IMR-90 (cell line): Measurements from ENCODE around the gene MGST2. TPM values are rescaled to one million over a fixed set of nuclear protein-coding genes. Genes with fewer than 3 reads are reported as not detected.
A peak's percentile ranks its signal among the peaks of the same experiment; 100 is the strongest.

ENCODE experiments used
- ATAC-seq: fragments of 200-7000 bp; cut with Tn5 transposase; 2 replicates; pipeline ENCODE4 v1.9.1; 2020; ENCODE audit warnings: low read depth, mild to moderate bottlenecking, moderate library complexity
- BruUV-seq: library from RNA; stranded (reverse); fragments of 400-500 nt; replicated peaks from 2 replicates; lab custom pipeline; 2021; lab: Mats Ljungman, UMichigan
- CTCF ChIA-PET: fragments of 300-600 bp; formaldehyde crosslinking; extraction: SDS; loops from one replicate; lab custom pipeline; 2021; ENCODE audit warnings: antibody characterized with exemption; lab: Yijun Ruan, JAX
- POLR2A ChIA-PET: fragments of 300-600 bp; sonication (Branson Sonifier 250); formaldehyde crosslinking; loops from one replicate; lab custom pipeline; 2022; ENCODE audit warnings: antibody characterized with exemption; ENCODE audit not compliant: unreplicated experiment; lab: Charles Lee
- DNase-seq: peaks from one replicate; pipeline ENCODE4 v3.0.0; 2013
- H2AFZ ChIP-seq: replicated peaks from 2 replicates; pipeline ENCODE3; 2013; ENCODE audit warnings: low read length, mild to moderate bottlenecking; ENCODE audit not compliant: poor library complexity
- H2AK5ac ChIP-seq: 2 replicates; pipeline ENCODE4 v1.6.1; 2013; ENCODE audit warnings: low read depth, low read length, inconsistent platforms
- H2AK9ac ChIP-seq: replicated peaks from 2 replicates; pipeline ENCODE3; 2013; ENCODE audit warnings: mild to moderate bottlenecking, low read depth, low read length, moderate library complexity; ENCODE audit not compliant: poor library complexity
- H2BK120ac ChIP-seq: 2 replicates; pipeline ENCODE4 v1.6.1; 2013; ENCODE audit warnings: low read depth, low read length, inconsistent platforms
- H2BK15ac ChIP-seq: 3 replicates; pipeline ENCODE4 v1.6.1; 2013; ENCODE audit warnings: low read depth, low read length, inconsistent platforms
- H2BK20ac ChIP-seq: 2 replicates; pipeline ENCODE4 v1.6.1; 2013; ENCODE audit warnings: low read depth, mild to moderate bottlenecking, inconsistent platforms, low read length, moderate library complexity
- H2BK5ac ChIP-seq: 2 replicates; pipeline ENCODE4 v1.6.1; 2013; ENCODE audit warnings: mild to moderate bottlenecking, low read depth, low read length, inconsistent platforms; ENCODE audit not compliant: poor library complexity, severe bottlenecking
- H3K14ac ChIP-seq: replicated peaks from 2 replicates; pipeline ENCODE4 v1.6.1; 2013; ENCODE audit warnings: low read depth, low read length, inconsistent platforms
- H3K18ac ChIP-seq: 2 replicates; pipeline ENCODE4 v1.6.1; 2013; ENCODE audit warnings: low read depth, low read length, control low read depth
- H3K23ac ChIP-seq: 2 replicates; pipeline ENCODE4 v1.6.1; 2013; ENCODE audit warnings: low read depth, low read length, inconsistent platforms
- H3K27ac ChIP-seq: 2 replicates; pipeline ENCODE4 v1.5.1; 2013; ENCODE audit warnings: mild to moderate bottlenecking, control low read depth, low read length; ENCODE audit not compliant: insufficient read depth
- H3K27me3 ChIP-seq: 2 replicates; pipeline ENCODE4 v1.6.1; 2013; ENCODE audit warnings: low read length; ENCODE audit not compliant: control insufficient read depth, insufficient read depth
- H3K36me3 ChIP-seq: 2 replicates; pipeline ENCODE4 v1.6.1; 2013; ENCODE audit warnings: low read length, mixed read lengths; ENCODE audit not compliant: control insufficient read depth, insufficient read depth
- H3K4ac ChIP-seq: 2 replicates; pipeline ENCODE4 v1.6.1; 2013; ENCODE audit warnings: low read depth, low read length, inconsistent platforms
- H3K4me1 ChIP-seq: 2 replicates; pipeline ENCODE4 v1.6.1; 2013; ENCODE audit warnings: low read length, mixed read lengths; ENCODE audit not compliant: control insufficient read depth, insufficient read depth
- H3K4me2 ChIP-seq: 2 replicates; pipeline ENCODE4 v1.6.1; 2013; ENCODE audit warnings: low read depth, mild to moderate bottlenecking, control low read depth, low read length, moderate library complexity
- H3K4me3 ChIP-seq: 2 replicates; pipeline ENCODE4 v1.5.1; 2013; ENCODE audit warnings: low read depth, mild to moderate bottlenecking, control low read depth, low read length, moderate library complexity; ENCODE audit not compliant: insufficient read depth
- H3K56ac ChIP-seq: 2 replicates; pipeline ENCODE4 v1.6.1; 2013; ENCODE audit warnings: low read length, inconsistent platforms; ENCODE audit not compliant: insufficient read depth; ENCODE audit errors: extremely low read depth
- H3K79me1 ChIP-seq, 2 experiments: 2 replicates each; pipeline ENCODE4 v1.6.1; 2013; ENCODE audit warnings: low read length in 2 of 2, inconsistent platforms in 1 of 2, low read depth in 1 of 2
- H3K9ac ChIP-seq: 2 replicates; pipeline ENCODE4 v1.6.1; 2013; ENCODE audit warnings: low read depth, low read length, control low read depth
- H3K9me1 ChIP-seq: 2 replicates; pipeline ENCODE4 v1.6.1; 2013; ENCODE audit warnings: low read length, inconsistent platforms; ENCODE audit not compliant: insufficient read depth
- H3K9me3 ChIP-seq: 2 replicates; pipeline ENCODE4 v1.6.1; 2013; ENCODE audit warnings: low read length; ENCODE audit not compliant: control insufficient read depth, insufficient read depth
- H4K20me1 ChIP-seq: 2 replicates; pipeline ENCODE4 v1.6.1; 2013; ENCODE audit warnings: low read length, inconsistent platforms; ENCODE audit not compliant: insufficient read depth
- H4K5ac ChIP-seq: 2 replicates; pipeline ENCODE4 v1.6.1; 2013; ENCODE audit warnings: mild to moderate bottlenecking, low read depth, low read length, control low read depth
- H4K8ac ChIP-seq, 2 experiments: 2 replicates each; pipeline ENCODE4 v1.6.1; 2013; ENCODE audit warnings: low read depth in 2 of 2, low read length in 2 of 2, control low read depth in 1 of 2, inconsistent platforms in 1 of 2
- H4K91ac ChIP-seq: 2 replicates; pipeline ENCODE4 v1.6.1; 2013; ENCODE audit warnings: low read depth, low read length, inconsistent platforms; ENCODE audit not compliant: insufficient read depth
- BHLHE40 ChIP-seq: fragments of 150-350 bp; IDR thresholded peaks from 2 replicates; pipeline ENCODE4 v1.6.1; 2016; ENCODE audit warnings: mild to moderate bottlenecking, low read depth, low read length
- CEBPB ChIP-seq: IDR thresholded peaks from 2 replicates; pipeline ENCODE4 v1.6.1; 2012; ENCODE audit warnings: low read depth, low read length, improper control_type of control experiment
- CHD1 ChIP-seq: IDR thresholded peaks from 2 replicates; pipeline ENCODE4 v1.6.1; 2012; ENCODE audit warnings: low read depth, low read length, improper control_type of control experiment
- CTCF ChIP-seq: conservative IDR thresholded peaks from 2 replicates; pipeline ENCODE4 v1.5.1; 2012; ENCODE audit warnings: mild to moderate bottlenecking, low read depth, low read length, improper control_type of control experiment
- FOS ChIP-seq: fragments of 150-350 bp; IDR thresholded peaks from 2 replicates; pipeline ENCODE4 v1.6.1; 2016; ENCODE audit warnings: low read depth, low read length
- MAFK ChIP-seq: IDR thresholded peaks from 2 replicates; pipeline ENCODE4 v1.6.1; 2012; ENCODE audit warnings: low read depth, low read length, improper control_type of control experiment
- MAZ ChIP-seq: IDR thresholded peaks from 2 replicates; pipeline ENCODE4 v1.6.1; 2012; ENCODE audit warnings: low read depth, mild to moderate bottlenecking, low read length, improper control_type of control experiment, moderate library complexity, borderline replicate concordance
- MXI1 ChIP-seq: IDR thresholded peaks from 2 replicates; pipeline ENCODE4 v1.6.1; 2012; ENCODE audit warnings: low read depth, mild to moderate bottlenecking, low read length, moderate library complexity, borderline replicate concordance
- NFE2L2 ChIP-seq: fragments of 150-350 bp; IDR thresholded peaks from 2 replicates; pipeline ENCODE4 v1.6.1; 2016; ENCODE audit warnings: low read depth, mild to moderate bottlenecking, low read length
- POLR2A ChIP-seq: IDR thresholded peaks from 2 replicates; pipeline ENCODE4 v1.6.1; 2012; ENCODE audit warnings: mild to moderate bottlenecking, low read depth, low read length
- RAD21 ChIP-seq: IDR thresholded peaks from 2 replicates; pipeline ENCODE4 v1.6.1; 2012; ENCODE audit warnings: low read length, improper control_type of control experiment
- RCOR1 ChIP-seq: IDR thresholded peaks from 2 replicates; pipeline ENCODE4 v1.6.1; 2012; ENCODE audit warnings: mild to moderate bottlenecking, low read length, improper control_type of control experiment; ENCODE audit not compliant: insufficient replicate concordance
- RFX5 ChIP-seq: IDR thresholded peaks from 2 replicates; pipeline ENCODE4 v1.8.0; 2012; ENCODE audit warnings: low read depth, mild to moderate bottlenecking, low read length, moderate library complexity
- SMC3 ChIP-seq: fragments of 150-350 bp; IDR thresholded peaks from 2 replicates; pipeline ENCODE4 v1.6.1; 2016; ENCODE audit warnings: low read depth, mild to moderate bottlenecking, antibody characterized with exemption, low read length, moderate library complexity
- USF2 ChIP-seq: fragments of 150-350 bp; IDR thresholded peaks from 2 replicates; pipeline ENCODE4 v1.6.1; 2017; ENCODE audit warnings: mild to moderate bottlenecking, antibody characterized with exemption, low read length, low read depth
- WGBS, 2 experiments: methylation state at CpG; one replicate each; pipeline versions ENCODE4 v1.1.5 to v1.1.7; 2013; ENCODE audit warnings: missing lambda C conversion rate in 2 of 2; ENCODE audit not compliant: insufficient read length in 1 of 2; ENCODE audit errors: extremely low coverage in 2 of 2; 5-methylcytosine and 5-hydroxymethylcytosine counted together
- dilution Hi-C: fragments of 300-500 bp; cut with HindIII; formaldehyde crosslinking; loops from one replicate; pipeline ENCODE4 v1.14.3; 2018; ENCODE audit warnings: low sequenced_read_pairs; ENCODE audit not compliant: unreplicated experiment
- in situ Hi-C: fragments of 300-500 bp; cut with MboI; formaldehyde crosslinking; loops from 3 replicates; pipeline ENCODE4 v1.14.3; 2019; ENCODE audit warnings: low sequenced_read_pairs, inconsistent platforms, mixed read lengths
- intact Hi-C: fragments of 100-400 bp; cut with micrococcal nuclease; formaldehyde crosslinking; loops from 2 replicates; pipeline ENCODE4 v1.10.0; 2022
- polyA plus RNA-seq, 3 experiments: library from polyadenylated mRNA; depleted of rRNA; stranded (reverse); fragments of >200 nt; gene quantifications; 2 replicates each; pipeline ENCODE4 v1.2.3, GENCODE V29; 2012; ENCODE audit warnings: low replicate concordance in 1 of 3
- total RNA-seq: library from RNA; depleted of rRNA; stranded (reverse); fragments of >200 nt; gene quantifications from 2 replicates; pipeline ENCODE4 v1.2.3, GENCODE V29; 2012
- TF ChIP-seq, protein P1 (sequence below): fragments of 150-350 bp; IDR thresholded peaks from 2 replicates; pipeline ENCODE4 v1.6.1; 2016; ENCODE audit warnings: low read depth, mild to moderate bottlenecking, low read length, moderate library complexity, borderline replicate concordance

The MGST2 gene
- total and polyA plus RNA-seq, 2 of the 4 experiments (the other 2 are of a cell fraction) = 4.8 to 10.5 TPM

- peak overlapping the region; percentile 88 for H2BK20ac ChIP-seq
- H3K9me3 ChIP-seq = no peaks in the 10 kb centered on the region
- H3K27me3 ChIP-seq = no peaks in the 10 kb centered on the region
- no peak overlapping the region for H3K56ac ChIP-seq
- H3K27ac ChIP-seq = no peak overlapping the region; the same call in 1 of the 2 replicates
- H4K91ac ChIP-seq = 0 out of 2 replicates have a peak overlapping the region, but pooled peaks have one; percentile 62
- peak overlapping the region; percentile 81 for H2BK120ac ChIP-seq
- H3K4me2 ChIP-seq = no peak overlapping the region
- peak overlapping the region; percentile 40; the same call in 1 of the 2 replicates for H3K18ac ChIP-seq
- 0 out of 3 replicates have a peak overlapping the region, but pooled peaks have one; percentile 34 for H2BK15ac ChIP-seq
- no peak for ATAC-seq
- H3K4me3 ChIP-seq = no peak overlapping the region
- H2AFZ ChIP-seq = no peak overlapping the region
- peaks cover 8% of the 10 kb centered on the region; the same call in 1 of the 2 replicates for H3K9me1 ChIP-seq
- no peaks in the 10 kb centered on the region for H4K20me1 ChIP-seq
- no peak for DNase-seq
- intact Hi-C loops = no loop called here
- H3K4ac ChIP-seq = peak overlapping the region; percentile 85
- no peak overlapping the region for H3K9ac ChIP-seq
- peak overlapping the region; percentile 72 for H3K14ac ChIP-seq
- H2AK9ac ChIP-seq = no peak overlapping the region
- TF ChIP-seq FOS (no peak), POLR2A (no peak), USF2 (no peak), RFX5 (no peak), CEBPB (no peak), RAD21 (no peak), CHD1 (no peak), MAFK (no peak), SMC3 (no peak), NFE2L2 (no peak), RCOR1 (no peak), MAZ (no peak), BHLHE40 (no peak), MXI1 (no peak), CTCF (no peak)
- TF ChIP-seq, protein P1, sequence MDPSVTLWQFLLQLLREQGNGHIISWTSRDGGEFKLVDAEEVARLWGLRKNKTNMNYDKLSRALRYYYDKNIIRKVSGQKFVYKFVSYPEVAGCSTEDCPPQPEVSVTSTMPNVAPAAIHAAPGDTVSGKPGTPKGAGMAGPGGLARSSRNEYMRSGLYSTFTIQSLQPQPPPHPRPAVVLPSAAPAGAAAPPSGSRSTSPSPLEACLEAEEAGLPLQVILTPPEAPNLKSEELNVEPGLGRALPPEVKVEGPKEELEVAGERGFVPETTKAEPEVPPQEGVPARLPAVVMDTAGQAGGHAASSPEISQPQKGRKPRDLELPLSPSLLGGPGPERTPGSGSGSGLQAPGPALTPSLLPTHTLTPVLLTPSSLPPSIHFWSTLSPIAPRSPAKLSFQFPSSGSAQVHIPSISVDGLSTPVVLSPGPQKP = no peak
- no peak overlapping the region for H2AK5ac ChIP-seq
- in situ Hi-C loops = no loop called here
- H4K5ac ChIP-seq = no peak overlapping the region; the same call in 1 of the 2 replicates
- BruUV-seq = no TSS peak
- H2BK5ac ChIP-seq = no peak overlapping the region
- H3K36me3 ChIP-seq = peaks cover 2% of the 10 kb centered on the region; the same call in 1 of the 2 replicates
- ChIA-PET POLR2A (no interaction called here), CTCF (interaction anchor here (0.9 kb wide), 1 partner anchor 25 kb away, joined by 5 read pairs; no protein-coding TSS in a partner anchor)
- 69% methylated on average over 2 of the region's 2 CpGs; no CpG with 5 or more reads in 1 of the 2 experiments for WGBS, 2 experiments
- peaks cover 9% of the 10 kb centered on the region for H3K4me1 ChIP-seq
- H4K8ac ChIP-seq = peak overlapping the region; percentile 21 to 38; a peak in 2 of 4 replicates
- peak overlapping the region; percentile 59; the same call in 1 of the 2 replicates for H3K23ac ChIP-seq
- H3K79me1 ChIP-seq = no peaks in the 10 kb centered on the region
- dilution Hi-C loops = no loop called here
Observed at GRCh38 chr4:139682309-139682708, 16.7 kb downstream of the MGST2 start.
